Amniotic epithelial cell (primary cell): ENCODE results near the gene ACY1.

Experiments
- DNase-seq: peaks from one replicate; pipeline ENCODE4 v3.0.0-alpha.2; 2010; ENCODE audit warnings: low read depth

The ACY1 gene

GRCh38 chr3:51963951-51964451 is 19.3 kb upstream of the ACY1 start:
- DNase-seq: no peak

- DNase-seq: no peak
These were observed 18.8 kb upstream of the ACY1 start for GRCh38 chr3:51964521-51964920.

- DNase-seq: no peak
These were observed 17.3 kb upstream of the ACY1 start for GRCh38 chr3:51966016-51966415.

GRCh38 chr3:51966486-51966885 is 16.8 kb upstream of the ACY1 start:
- no peak for DNase-seq

GRCh38 chr3:51966922-51967383 is 16.4 kb upstream of the ACY1 start:
- DNase-seq: no peak

GRCh38 chr3:51967384-51968169 is 15.8 kb upstream of the ACY1 start, which contains the start of gene PCBP4:
TSS of gene PCBP4 (minus strand) at chr3:51967454. CDS start at chr3:51961240, 6,214 bp downstream.
- peak; percentile 18 for DNase-seq

GRCh38 chr3:51968170-51968775 is 15.1 kb upstream of the ACY1 start:
- peak; percentile 20 for DNase-seq

- DNase-seq: no peak
These were observed 14.3 kb upstream of the ACY1 start for GRCh38 chr3:51968883-51969678.

GRCh38 chr3:51969841-51970240 is 13.5 kb upstream of the ACY1 start:
- DNase-seq: no peak

- no peak for DNase-seq
These were observed 12.6 kb upstream of the ACY1 start for GRCh38 chr3:51970606-51971300.

GRCh38 chr3:51971350-51971749 is 12.0 kb upstream of the ACY1 start:
- DNase-seq: no peak

- no peak for DNase-seq
These were observed 8.9 kb upstream of the ACY1 start for GRCh38 chr3:51974277-51974962.

GRCh38 chr3:51974963-51975851 is 8.1 kb upstream of the ACY1 start, which contains the start of gene ABHD14A:
TSS of gene ABHD14A (plus strand) at chr3:51975064. CDS start at chr3:51975136, 72 bp downstream.
- DNase-seq: peak; percentile 43

GRCh38 chr3:51975852-51976549 is 7.3 kb upstream of the ACY1 start:
- peak; percentile 60 for DNase-seq

- DNase-seq: no peak
These were observed 5.7 kb upstream of the ACY1 start for GRCh38 chr3:51977446-51978142.

- no peak for DNase-seq
These were observed 5.2 kb upstream of the ACY1 start for GRCh38 chr3:51978143-51978502.

- no peak for DNase-seq
These were observed 3.1 kb upstream of the ACY1 start for GRCh38 chr3:51980253-51980652.

GRCh38 chr3:51982352-51982837 is 940 bp upstream of the ACY1 start:
- peak; percentile 28 for DNase-seq
